Inferior parietal cortex (tissue), 1 donor: Measurements from ENCODE around the gene LRRC7.
"Not testable (repeated sequence)": the region's sequence is repeated elsewhere in the genome, so short reads cannot be mapped to it uniquely, and the experiment has no call there.

ENCODE experiments used
- DNase-seq: peaks from one replicate; pipeline ENCODE4 v3.0.0-alpha.2; 2016; ENCODE audit errors: extremely low spot score

LRRC7 gene

DNA sequence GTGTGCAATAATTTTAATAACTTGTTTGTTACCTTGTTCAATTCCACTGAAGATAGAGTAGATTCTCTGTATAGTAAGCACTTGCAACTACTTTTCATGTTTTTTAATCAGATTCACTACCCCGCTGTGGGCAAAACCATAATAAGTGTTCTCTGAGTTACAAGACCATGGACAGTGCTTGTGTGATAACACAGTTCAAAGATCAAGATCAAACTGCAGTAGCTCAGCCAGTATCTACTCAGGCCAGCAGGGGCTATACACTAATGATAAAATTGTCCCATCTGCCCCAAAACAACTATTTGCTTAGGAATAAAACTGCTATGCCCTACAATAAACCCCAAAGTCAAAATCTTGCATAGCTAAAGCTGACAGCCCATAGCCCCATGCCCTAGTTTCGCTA lies 129.6 kb downstream of the LRRC7 start:
- no peak for DNase-seq

DNA sequence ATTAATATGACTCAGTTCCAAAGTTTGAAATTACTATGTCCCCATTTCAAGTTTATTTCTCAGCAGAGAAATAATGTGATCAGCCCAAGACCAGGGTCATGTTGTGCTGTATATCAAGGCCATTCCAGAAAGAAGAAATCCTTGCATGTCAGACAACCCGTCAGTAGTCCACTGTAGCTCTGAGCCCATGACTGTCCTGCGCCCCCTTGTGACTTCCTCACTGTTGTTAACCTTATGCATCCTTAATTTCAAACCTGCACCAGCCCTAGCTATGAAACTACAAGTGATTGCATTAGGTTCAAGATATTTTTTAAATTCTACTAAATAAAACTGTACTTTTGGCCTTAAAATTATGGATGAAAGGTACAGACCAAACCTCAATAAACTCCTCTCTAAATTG lies 133.0 kb downstream of the LRRC7 start:
- DNase-seq = no peak

DNA sequence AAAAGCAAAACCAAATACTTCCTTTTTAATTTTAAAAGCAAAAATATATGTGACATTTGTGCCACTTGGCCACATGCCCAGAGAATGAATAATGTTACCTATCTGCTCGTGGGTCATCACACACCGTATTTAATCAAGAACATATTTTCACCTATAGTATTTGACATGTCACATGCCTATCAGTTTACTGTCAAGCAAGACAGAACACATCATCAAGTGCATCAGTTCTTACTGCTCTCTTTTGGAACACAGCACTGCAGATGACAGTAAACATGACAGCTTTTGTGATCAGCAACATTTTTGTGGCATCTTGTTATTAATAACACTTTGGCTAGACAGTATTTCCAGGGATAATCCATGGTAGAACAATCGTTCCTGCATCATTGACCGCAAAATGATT lies 134.4 kb downstream of the LRRC7 start:
- DNase-seq = no peak

DNA sequence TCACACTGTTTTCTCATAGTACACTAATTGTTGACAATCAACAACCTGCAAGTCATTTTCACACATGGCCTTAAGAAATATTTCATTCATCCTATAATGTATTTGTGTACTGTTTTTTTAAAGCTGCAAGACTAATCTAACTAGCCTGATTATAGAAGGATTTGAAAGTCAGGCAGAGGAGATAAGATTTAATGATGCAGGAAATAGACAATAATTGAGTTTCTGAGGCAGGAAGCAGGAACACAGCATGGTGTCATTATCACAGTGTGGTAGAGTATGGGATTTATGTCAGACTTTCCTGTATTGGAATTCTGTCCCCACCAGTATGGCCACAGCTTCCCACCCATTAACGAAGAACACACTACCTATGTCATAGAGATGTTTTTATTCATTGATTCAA lies 138.8 kb downstream of the LRRC7 start:
- DNase-seq = no peak

DNA sequence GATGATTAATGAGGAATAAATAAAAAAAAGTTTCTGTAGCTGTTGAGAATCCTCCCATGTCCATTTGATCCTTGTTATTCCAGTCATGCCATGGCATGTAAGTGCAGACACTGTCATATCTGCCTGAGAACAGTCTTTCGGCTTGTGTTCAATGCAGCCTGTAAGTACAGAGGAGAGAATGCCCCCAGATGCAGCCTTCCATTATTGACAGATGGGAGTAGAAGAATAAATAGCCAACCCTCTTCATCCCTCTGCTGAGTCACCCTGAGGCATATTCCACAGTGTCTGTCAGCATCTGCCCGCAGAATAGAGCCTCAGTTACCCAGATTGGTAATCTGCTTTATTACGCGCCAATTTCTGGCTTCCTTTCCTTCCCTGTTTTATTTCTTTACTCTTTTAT lies 139.4 kb downstream of the LRRC7 start:
- DNase-seq = peak; percentile 34

DNA sequence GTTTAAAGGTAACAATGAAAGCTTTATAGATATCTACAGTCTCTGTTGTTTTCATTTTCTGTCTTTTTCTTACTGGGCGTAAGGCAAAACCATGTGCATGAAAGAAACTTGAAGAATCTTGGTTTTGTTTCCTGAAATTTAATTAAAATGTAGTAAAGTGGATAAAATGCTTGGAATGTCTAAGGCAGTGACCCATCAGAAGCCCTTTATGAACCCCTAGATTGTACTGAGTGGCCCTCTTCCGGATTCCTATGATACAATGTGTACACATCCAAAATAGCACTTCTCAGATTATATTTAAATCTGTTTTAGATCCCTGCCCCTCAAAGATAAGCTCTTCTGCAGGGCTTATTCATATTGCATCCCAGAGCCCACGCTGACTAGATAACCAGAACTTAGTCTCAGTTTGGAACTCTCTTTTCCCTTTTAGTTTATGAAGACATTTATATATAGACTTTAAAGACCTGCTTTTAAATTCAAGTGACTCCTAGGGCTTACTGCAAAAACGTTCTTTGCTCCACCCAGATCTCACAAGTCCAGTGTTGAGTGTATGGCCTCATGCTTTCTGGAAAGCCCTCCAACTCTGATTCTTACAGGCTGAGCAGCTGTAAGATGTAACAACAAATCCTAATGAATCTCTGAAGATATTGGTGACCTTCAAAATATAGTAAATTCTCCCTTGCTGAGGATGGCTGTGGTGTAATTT lies 142.9 kb downstream of the LRRC7 start:
- DNase-seq = no peak

DNA sequence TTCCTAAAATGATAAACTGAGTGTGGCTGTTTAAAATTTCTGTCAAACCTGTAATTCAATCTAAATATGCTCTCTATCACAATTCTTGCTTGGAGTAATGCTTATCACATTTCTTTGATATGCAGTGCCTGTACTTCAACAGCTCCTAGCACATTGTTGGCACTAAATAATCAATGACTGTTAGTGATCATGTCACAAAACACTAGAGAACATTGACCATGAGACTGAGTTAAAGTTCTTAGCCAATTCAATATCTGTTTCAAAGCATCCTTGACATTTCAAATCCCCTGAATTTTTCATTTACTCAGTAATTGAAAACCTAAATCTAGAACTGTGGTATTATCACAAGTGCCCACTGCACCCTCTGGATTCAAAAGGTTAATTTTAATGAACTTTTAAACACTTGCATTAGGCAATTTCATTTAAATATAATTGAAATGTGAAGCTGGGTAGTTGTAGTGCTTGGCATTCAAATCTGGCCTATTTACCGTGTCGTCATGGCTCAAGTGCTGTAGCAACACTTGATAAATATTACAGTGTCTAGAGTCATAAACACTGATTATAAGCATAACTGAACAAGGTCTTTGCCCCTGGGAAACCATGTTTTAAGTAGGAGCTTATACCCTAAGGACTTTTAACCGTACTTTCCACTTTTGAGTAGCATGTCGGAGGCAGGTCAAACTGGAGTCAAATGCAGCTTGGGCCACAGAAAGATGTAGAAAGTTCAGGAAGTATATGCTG lies 143.6 kb downstream of the LRRC7 start:
- no peak for DNase-seq

DNA sequence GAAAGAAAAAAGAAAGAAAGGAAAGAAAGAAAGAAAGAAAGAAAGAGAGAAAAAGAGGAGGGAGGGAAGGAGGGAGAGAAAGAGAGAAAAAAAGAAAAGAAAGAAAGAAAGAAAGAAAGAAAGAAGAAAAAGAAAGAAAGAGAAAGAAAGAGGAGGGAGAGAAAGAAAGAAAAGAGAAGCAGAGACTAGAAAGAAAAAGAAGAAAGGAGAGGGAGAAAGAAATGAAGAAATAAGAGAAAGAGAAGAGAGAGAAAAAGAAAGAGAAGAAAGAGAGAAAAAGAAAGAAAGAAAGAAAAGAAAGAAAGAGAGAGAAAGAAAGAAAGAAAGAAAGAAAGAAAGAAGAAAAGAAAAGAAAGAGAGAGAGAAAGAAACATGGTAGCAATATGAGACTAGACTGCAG lies 150.1 kb downstream of the LRRC7 start:
- not testable (repeated sequence) for DNase-seq

DNA sequence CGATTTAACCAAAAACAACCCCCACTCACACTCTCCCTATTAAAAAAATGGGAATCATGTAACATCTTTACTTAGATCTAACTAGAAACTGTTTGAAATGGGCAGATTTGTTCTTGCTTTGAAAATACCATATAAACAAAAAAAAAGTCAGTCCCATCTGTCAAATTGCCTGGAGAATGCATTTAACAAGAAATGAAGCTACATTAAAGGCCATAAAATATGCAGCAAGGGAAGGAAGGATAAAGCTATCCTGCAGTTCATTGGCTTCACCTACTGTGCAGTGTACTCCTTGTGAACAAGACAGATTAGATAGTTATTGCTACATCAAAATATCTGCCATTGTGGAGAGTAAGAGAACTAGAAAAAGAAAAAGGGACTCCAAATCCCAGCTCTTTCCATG lies 160.5 kb downstream of the LRRC7 start:
- no peak for DNase-seq

DNA sequence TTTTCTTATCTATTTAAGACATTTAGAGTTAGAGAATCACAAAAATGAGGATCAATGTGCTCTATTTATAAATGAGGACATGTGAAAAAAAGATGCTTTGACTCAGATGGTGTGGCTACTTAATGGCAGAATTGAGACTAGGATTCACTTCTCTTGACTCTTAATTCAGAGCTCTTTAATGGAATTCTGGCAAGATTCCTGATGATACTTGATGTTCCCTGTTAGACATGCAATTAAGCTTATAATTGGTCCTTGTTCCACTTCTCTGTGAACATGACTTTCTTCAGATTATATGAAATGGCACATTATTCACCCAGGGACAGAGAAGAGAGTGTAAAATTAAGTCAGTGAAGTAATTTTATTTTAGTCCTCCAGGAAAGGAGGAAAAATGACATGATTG lies 165.3 kb downstream of the LRRC7 start:
- DNase-seq = no peak

DNA sequence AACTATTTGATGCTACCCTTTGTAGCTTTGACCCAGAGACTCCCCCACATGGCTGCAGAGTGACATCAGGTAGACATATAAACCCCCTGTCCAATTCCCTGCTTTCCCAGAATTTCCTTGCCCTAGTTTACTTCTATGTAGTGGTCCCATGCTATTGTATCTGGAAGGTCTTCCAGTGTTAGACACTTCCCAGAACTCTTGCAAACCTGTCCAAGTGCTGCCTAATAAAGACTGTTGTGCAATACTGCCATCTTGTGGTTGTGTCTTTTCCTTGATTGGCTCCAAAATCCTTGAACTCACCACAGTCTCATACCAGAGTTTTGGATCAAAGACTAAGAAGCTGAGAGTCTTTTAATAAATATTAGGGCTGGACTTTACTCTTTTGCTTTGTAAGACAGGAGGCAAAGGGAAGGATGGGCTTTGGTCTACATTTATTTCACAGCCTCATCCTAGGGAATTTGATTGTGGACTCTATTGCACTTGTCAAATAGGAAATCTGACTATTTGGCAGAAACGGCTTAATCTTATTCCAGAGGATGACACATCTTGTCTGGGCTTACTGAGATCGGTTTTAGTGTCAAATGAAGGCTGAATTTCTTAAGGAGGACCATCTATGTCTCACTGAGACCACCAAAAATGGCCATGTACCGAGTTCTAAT lies 169.9 kb downstream of the LRRC7 start:
- peak; percentile 79 for DNase-seq

DNA sequence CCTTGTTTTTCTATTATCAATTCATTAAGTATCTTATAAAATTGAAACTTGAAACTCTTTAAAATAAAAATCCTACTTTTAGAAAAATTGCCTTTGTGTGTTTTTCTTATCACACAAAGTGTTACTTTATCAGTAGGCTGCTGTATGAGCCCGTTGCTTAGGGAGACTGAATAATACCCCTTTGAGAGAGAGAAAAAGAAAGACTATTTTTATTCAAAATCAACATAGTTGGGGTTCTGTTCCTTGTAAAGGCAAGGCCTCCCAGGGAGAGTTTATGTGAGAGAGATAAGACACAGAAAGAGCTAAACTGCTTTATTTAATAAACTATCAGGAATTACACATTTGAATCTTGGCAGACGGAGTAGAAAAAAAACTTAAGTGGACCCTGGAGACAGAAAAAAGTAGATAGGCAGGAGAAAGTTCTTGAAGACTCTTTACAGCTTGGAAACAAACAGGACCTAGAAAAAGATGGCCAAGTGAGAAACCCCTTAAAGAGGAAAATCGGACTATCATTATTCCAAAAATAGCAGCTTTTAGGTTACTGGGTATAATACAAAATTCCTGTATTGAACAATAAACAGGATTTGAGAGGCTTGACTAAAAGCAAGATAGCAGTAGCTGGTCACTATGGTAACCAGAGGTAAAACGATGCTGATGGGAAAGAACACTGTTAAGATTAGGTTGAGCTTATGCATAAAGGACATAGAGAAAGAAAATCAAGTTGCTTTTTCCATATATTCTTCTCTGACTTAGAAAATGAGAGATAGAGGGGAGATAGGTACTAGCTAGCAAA lies 170.9 kb downstream of the LRRC7 start:
- DNase-seq = no peak

DNA sequence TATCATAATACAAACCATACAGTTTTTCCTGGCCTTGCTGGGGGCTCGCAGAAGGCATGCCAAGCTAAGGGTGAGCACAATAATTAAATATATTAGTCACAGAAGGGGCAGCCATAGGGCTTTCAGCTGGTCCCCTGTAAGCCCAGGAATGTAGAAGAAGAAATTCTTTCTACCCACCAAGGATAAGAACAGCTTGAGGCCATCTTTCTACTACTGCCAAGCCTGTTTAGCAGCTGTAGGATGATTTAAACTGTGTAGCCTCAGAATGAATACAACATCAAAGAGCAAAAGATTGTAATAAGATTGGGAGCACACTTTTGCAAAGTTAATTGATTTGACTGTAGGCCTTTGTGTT lies 171.5 kb downstream of the LRRC7 start:
- no peak for DNase-seq

DNA sequence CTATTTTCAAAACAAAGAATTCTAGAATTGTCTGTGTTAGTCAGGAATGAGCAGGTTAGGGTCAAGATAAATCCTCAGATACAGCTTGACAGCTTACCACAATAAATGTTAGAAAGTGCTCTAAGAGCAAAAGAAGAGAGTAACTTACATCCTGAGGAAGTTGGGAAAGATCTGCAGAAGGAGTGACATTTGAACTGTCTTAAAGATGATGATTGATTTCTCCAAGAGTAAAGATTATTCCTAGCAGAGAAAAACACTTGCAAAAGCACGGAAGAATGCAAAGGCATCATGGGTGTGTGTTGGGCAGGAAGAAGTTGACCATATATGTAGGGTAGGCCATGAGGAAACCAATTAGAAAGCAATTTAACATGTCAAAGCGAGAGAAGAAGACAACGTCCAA lies 175.4 kb downstream of the LRRC7 start:
- no peak for DNase-seq

DNA sequence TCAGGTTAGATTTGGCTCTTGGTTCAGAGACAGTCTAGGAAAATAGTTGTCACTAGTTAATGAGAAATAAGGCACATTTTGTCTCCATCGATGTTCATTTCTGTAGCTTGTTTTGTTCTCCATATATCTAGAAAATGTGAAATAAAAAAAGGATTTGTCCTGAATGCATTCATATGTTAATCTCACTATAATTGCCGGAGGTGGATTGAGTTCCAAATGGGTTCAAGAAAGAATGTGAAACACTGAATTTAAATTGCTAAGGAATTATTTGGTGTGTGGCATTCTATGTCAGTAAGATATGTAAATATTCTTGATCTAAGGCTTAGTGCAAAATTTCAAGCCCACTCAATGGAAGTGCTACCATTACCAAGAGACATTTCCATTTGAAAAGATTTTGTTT lies 176.7 kb downstream of the LRRC7 start:
- DNase-seq = no peak

DNA sequence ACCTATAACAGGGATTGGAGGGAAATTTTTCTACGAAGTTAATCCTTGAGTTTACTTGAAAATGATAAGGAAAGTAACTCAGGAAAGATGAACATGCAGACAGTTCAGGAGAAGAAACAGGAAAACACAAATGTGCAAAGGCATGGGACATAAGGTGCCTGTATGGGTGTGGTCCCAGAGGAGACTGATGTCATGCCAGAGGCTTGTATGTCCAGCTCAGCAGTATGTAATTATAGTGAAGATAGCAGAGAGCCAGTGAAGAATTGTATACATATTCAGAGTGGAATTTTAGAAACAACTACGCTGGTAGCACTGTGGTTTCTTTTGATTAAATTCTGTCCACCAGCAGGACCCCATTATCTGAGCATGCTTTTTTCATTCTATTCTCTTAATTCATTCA lies 179.5 kb downstream of the LRRC7 start:
- DNase-seq = no peak

DNA sequence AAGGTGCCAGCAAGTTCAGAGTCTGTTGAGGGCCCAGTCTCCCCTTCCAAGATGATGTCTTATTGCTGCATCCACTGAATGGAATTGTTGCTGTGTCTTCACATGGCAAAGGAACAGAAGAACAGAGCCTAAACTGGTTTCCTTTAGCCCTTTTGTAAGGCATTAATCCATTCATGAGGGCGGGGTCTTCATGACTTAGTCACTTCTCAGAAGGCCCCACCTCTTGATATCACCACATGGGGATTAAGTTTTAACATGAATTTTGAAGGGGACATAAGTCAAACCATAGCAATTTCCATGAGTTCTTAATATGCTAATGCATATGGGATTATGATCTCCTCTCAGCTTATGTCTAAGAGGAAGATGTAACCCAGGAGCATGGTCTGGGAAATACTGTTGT lies 182.9 kb downstream of the LRRC7 start:
- DNase-seq = no peak

DNA sequence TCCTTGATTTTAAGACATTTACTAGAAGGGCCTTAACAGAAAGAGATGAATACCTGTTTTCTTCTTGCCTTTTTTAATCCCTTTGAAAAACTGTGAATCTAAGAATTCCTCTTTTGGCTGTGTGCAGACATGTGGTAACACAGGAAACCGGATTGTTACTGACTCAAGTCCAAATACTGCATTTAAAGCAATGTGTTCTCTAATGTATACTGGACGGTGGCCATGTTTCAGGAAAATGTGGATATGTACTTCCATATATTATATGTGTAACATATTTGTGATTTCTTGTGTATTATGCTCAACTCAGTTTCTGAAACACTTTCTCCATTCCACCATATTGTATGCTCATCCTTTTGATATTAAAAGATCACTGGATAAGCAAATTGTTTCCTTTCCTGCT lies 185.1 kb downstream of the LRRC7 start:
- no peak for DNase-seq

DNA sequence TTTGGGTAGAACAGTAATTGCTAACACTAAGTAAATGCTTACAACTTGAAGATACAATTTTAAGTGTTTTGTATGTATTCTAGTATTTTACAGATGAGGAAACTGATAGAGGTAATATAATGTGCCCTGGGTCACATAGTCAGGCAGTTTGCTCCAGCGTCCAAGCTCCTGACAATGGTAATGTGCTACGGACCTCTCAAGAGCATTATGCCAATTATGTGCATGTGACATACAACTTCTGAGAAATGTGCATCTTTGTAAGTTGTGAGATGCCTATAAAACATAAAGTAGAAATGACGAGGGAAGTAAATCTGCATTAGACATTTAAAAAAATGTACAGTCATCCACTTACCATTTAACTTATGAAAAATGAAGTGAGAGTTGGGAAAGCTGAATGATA lies 186.8 kb downstream of the LRRC7 start:
- DNase-seq = no peak

DNA sequence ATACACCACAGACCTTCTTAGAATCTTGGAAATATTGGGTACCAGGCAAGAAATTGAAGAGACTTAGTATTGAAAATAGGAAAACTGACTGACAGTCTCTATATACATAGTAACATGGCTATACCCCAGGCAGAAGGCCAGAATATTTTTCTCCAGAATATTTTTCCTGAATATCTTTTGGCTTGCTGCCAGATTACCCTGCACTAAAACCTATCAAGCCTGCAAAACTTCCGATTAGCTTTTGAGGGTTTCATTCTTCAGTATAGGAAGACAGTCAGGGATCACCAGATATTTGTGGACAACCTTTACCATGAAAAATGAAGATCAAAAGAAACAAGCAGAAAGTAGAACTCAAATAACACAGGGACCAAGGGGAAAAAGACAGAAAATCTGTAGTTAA lies 187.9 kb downstream of the LRRC7 start:
- DNase-seq = no peak

DNA sequence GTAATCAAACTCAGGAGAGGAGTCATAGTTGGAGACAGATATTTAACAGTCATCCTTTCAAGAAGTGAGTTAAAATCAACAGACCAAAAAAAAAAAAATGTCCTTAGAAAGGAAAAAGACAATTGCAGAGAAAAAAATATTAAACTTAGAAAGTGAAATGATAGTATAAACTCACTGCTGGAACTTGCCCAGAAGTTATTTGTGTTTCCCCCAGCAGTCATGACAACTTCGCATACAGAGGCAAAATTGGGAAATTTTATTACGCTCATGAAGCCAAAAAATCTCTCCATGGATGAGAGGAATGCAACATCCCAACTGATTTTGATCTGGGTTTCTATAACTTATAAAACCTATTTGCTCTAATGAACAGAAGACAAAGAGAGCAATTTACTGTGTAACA lies 198.2 kb downstream of the LRRC7 start:
- DNase-seq = no peak

DNA sequence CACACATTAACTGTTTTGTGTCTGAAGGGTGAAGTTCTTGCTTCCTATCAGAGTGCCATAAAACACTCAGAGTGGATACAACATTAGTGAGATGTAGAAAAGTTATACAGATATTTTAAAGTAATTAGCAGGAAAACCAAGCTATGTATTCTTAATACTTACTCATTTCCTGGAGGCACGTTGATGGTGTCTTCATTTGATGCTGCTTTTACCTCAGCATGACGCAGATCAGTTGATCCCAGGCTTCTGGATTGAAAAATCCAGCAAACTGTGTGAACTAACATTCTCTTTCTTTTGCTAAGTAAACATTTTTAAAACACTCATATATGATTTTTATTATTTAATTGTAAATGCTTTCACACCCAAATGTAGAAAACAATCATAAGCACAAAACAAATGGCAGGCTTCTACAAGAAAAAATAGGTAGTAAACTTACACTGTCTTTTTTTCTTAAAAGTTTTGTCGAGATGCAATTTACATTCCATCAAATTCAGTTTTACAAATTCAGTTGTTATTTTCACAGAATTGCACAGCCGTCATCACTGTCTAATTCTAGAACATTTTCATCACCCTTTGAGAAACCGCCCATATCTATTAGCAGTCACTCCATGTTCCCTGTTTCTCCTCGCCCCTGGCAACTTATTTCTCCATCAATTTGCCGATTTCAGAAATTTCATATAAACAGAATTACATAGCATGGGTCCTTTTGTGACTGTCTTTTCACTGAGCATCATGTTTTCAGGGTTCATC lies 198.9 kb downstream of the LRRC7 start:
- DNase-seq = no peak
